Thyroid gland (tissue), 4 donors: ENCODE results near the gene CACUL1.

ENCODE experiments used
- CTCF ChIP-seq, 6 experiments: fragments of 200-600 bp in 3 of 6; fragments of 450-650 bp in 3 of 6; sonication (generic) in 3 of 6; IDR thresholded peaks; one replicate each; pipeline ENCODE4 v1.5.1; 2016 to 2019; ENCODE audit warnings: antibody characterized with exemption in 6 of 6, mild to moderate bottlenecking in 2 of 6, inconsistent platforms in 1 of 6, moderate library complexity in 1 of 6
- POLR2A ChIP-seq, 2 donors: fragments of 450-650 bp; IDR thresholded peaks; one replicate each; pipeline ENCODE4 v1.6.1; 2017; ENCODE audit warnings: antibody characterized with exemption in 2 of 2, mild to moderate bottlenecking in 2 of 2, moderate library complexity in 1 of 2

- TF ChIP-seq CTCF (IDR thresholded peaks at IDR 0.05) (no peak), POLR2A (IDR thresholded peaks at IDR 0.05) (no peak)
These were observed 49.5 kb upstream of the CACUL1 start for GRCh38 chr10:118804262-118804773.
